ENCODE data around the gene AUTS2. TPM values are rescaled to one million over a fixed set of nuclear protein-coding genes. Genes with fewer than 3 reads are reported as not detected.

AUTS2 gene
- total and polyA plus RNA-seq, 10 donors, result 6.1 to 54.8 (median 29.1) TPM

- no peak for DNase-seq
- peaks cover 0 to 7% (median 0%) of the 10 kb centered on the region in 8 donors for H3K9me3 ChIP-seq
These were observed 780.9 kb downstream of the AUTS2 start for GRCh38 chr7:70379210-70379609.

GRCh38 chr7:70380421-70381015 lies 782.2 kb downstream of the AUTS2 start:
- intact Hi-C loops (cut with DNase I; ENCODE audit: low total_unique reads), result no loop called here
- H3K9me3 ChIP-seq, result peaks cover 0 to 7% (median 0%) of the 10 kb centered on the region in 8 donors
- TF ChIP-seq CTCF (IDR thresholded peaks at IDR 0.05 in 8 of 11, conservative IDR thresholded peaks at IDR 0.05 in 3 of 11) (no peak), POLR2AphosphoS5 (IDR thresholded peaks at IDR 0.05) (no peak), POLR2A (IDR thresholded peaks at IDR 0.05) (no peak)
- H3K27me3 ChIP-seq (replicated peaks in 1 of 7), result no peaks in the 10 kb centered on the region
- no peak for DNase-seq
- no peaks in the 10 kb centered on the region for H3K36me3 ChIP-seq
- no peaks in the 10 kb centered on the region for H3K4me1 ChIP-seq
- no peak overlapping the region for H3K27ac ChIP-seq
- 80 to 94% (median 87%) methylated on average over 9 of the region's 9 CpGs for WGBS, 5 donors
- H3K4me3 ChIP-seq, result no peak overlapping the region

More at GRCh38 chr7:70379210-70379609, 780.9 kb downstream of the AUTS2 start:
- Histone ChIP-seq H3K36me3 (no peaks in the 10 kb centered on the region), H3K4me3 (no peak overlapping the region), H3K4me1 (no peaks in the 10 kb centered on the region), H3K27ac (no peak overlapping the region), H3K27me3 (replicated peaks in 1 of 7) (no peaks in the 10 kb centered on the region)
- intact Hi-C loops (cut with DNase I; ENCODE audit: low total_unique reads), result no loop called here
- TF ChIP-seq POLR2AphosphoS5 (IDR thresholded peaks at IDR 0.05) (no peak), POLR2A (IDR thresholded peaks at IDR 0.05) (no peak), CTCF (IDR thresholded peaks at IDR 0.05 in 8 of 11, conservative IDR thresholded peaks at IDR 0.05 in 3 of 11) (no peak)
- 91 to 98% (median 95%) methylated on average over 9 of the region's 9 CpGs for WGBS, 5 donors

- H3K27ac ChIP-seq, result no peak overlapping the region
- TF ChIP-seq POLR2A (IDR thresholded peaks at IDR 0.05), result no peak
- TF ChIP-seq CTCF (IDR thresholded peaks at IDR 0.05 in 8 of 11, conservative IDR thresholded peaks at IDR 0.05 in 3 of 11), result no peak
- TF ChIP-seq POLR2AphosphoS5 (IDR thresholded peaks at IDR 0.05), result no peak
- no peaks in the 10 kb centered on the region for H3K27me3 ChIP-seq (replicated peaks in 1 of 7)
- H3K4me1 ChIP-seq, result no peaks in the 10 kb centered on the region
- H3K9me3 ChIP-seq, result peaks cover 0 to under 1% (median 0%) of the 10 kb centered on the region in 8 donors
- DNase-seq, result no peak
- WGBS, 5 donors, result 76 to 94% (median 88%) methylated on average over 3 of the region's 3 CpGs
- intact Hi-C loops (cut with DNase I; ENCODE audit: low total_unique reads), result no loop called here
- H3K36me3 ChIP-seq, result no peaks in the 10 kb centered on the region
- H3K4me3 ChIP-seq, result no peak overlapping the region
These were observed 784.9 kb downstream of the AUTS2 start for GRCh38 chr7:70383066-70383782.

GRCh38 chr7:70384024-70384423 lies 785.7 kb downstream of the AUTS2 start:
- WGBS, 5 donors, result 88 to 95% (median 92%) methylated on average over 7 of the region's 7 CpGs
- intact Hi-C loops (cut with DNase I; ENCODE audit: low total_unique reads), result no loop called here
- Histone ChIP-seq H3K27me3 (replicated peaks in 1 of 7) (no peaks in the 10 kb centered on the region), H3K4me1 (no peaks in the 10 kb centered on the region), H3K4me3 (no peak overlapping the region), H3K9me3 (no peaks in the 10 kb centered on the region), H3K27ac (no peak overlapping the region), H3K36me3 (no peaks in the 10 kb centered on the region)
- TF ChIP-seq POLR2AphosphoS5 (IDR thresholded peaks at IDR 0.05) (no peak), POLR2A (IDR thresholded peaks at IDR 0.05) (no peak)
- no peak for DNase-seq

Measured in spleen (tissue), 11 donors.